Naive thymus-derived CD4-positive, alpha-beta T cell (primary cell): ENCODE data around the gene SUFU. TPM values are rescaled to one million over a fixed set of nuclear protein-coding genes. Genes with fewer than 3 reads are reported as not detected.
A peak's percentile ranks its signal among the peaks of the same experiment; 100 is the strongest.

ENCODE experiments used
- ATAC-seq: fragments of 150-1000 bp; cut with Tn5 transposase; 2 replicates; pipeline ENCODE4 v1.10.0; 2021; ENCODE audit warnings: mild to moderate bottlenecking, moderate library complexity
- CTCF ChIA-PET: fragments of 350-600 bp; sonication (Branson Sonifier 250); formaldehyde crosslinking; loops from one replicate; lab custom pipeline; 2021; ENCODE audit warnings: antibody characterized with exemption; lab: Charles Lee
- POLR2A ChIA-PET: fragments of 350-600 bp; sonication (Branson Sonifier 250); formaldehyde crosslinking; loops from one replicate; lab custom pipeline; 2021; ENCODE audit warnings: antibody characterized with exemption, inconsistent platforms; lab: Charles Lee
- DNase-seq, 9 donors: peaks; one replicate each; pipeline versions ENCODE4 v3.0.0 to v3.0.0-alpha.2; 2020 to 2022; ENCODE audit warnings: mixed read lengths in 1 of 9
- H3K27ac ChIP-seq: one replicate; pipeline ENCODE4 v1.7.0; 2013; ENCODE audit warnings: mild to moderate bottlenecking, low read depth, low read length, moderate library complexity
- H3K27me3 ChIP-seq, 2 donors: one replicate each; pipeline ENCODE4 v1.7.0; 2013; ENCODE audit warnings: low read length in 2 of 2, mild to moderate bottlenecking in 2 of 2, moderate library complexity in 2 of 2; ENCODE audit not compliant: control insufficient read depth in 2 of 2, insufficient read depth in 2 of 2
- H3K36me3 ChIP-seq, 3 experiments: 1 replicate in 2 of 3; 2 replicates in 1 of 3; pipeline ENCODE4 v1.7.0; 2013; ENCODE audit warnings: low read length in 3 of 3, mild to moderate bottlenecking in 3 of 3, moderate library complexity in 1 of 3; ENCODE audit not compliant: insufficient read depth in 3 of 3, control insufficient read depth in 2 of 3
- H3K4me1 ChIP-seq, 2 donors: one replicate each; pipeline ENCODE4 v1.7.0; 2013; ENCODE audit warnings: low read length in 2 of 2, mild to moderate bottlenecking in 2 of 2, moderate library complexity in 1 of 2; ENCODE audit not compliant: control insufficient read depth in 2 of 2, insufficient read depth in 2 of 2
- H3K4me3 ChIP-seq: 2 replicates; pipeline ENCODE4 v1.7.0; 2013; ENCODE audit warnings: mild to moderate bottlenecking, low read length
- H3K9me3 ChIP-seq, 3 experiments: 1 replicate in 2 of 3; 2 replicates in 1 of 3; pipeline ENCODE4 v1.7.0; 2013; ENCODE audit warnings: low read length in 3 of 3; ENCODE audit not compliant: control insufficient read depth in 2 of 3
- H3K27ac Mint-ChIP-seq, 9 donors: one replicate each; pipeline ENCODE4 v1.8.0; 2020 to 2022; ENCODE audit warnings: mixed read lengths in 9 of 9, mild to moderate bottlenecking in 8 of 9, moderate library complexity in 5 of 9, inconsistent platforms in 2 of 9
- H3K27me3 Mint-ChIP-seq, 5 donors: one replicate each; pipeline ENCODE4 v1.8.0; 2021 to 2022; ENCODE audit warnings: mixed read lengths in 5 of 5, mild to moderate bottlenecking in 1 of 5
- H3K36me3 Mint-ChIP-seq, 5 donors: one replicate each; pipeline ENCODE4 v1.8.0; 2020 to 2022; ENCODE audit warnings: mixed read lengths in 5 of 5, mild to moderate bottlenecking in 3 of 5, inconsistent platforms in 1 of 5
- H3K4me1 Mint-ChIP-seq, 7 donors: one replicate each; pipeline ENCODE4 v1.8.0; 2020 to 2022; ENCODE audit warnings: mixed read lengths in 7 of 7, mild to moderate bottlenecking in 3 of 7, inconsistent platforms in 1 of 7
- H3K4me3 Mint-ChIP-seq, 10 donors: one replicate each; pipeline ENCODE4 v1.8.0; 2020 to 2022; ENCODE audit warnings: mild to moderate bottlenecking in 10 of 10, mixed read lengths in 10 of 10, moderate library complexity in 6 of 10, inconsistent platforms in 2 of 10
- H3K9me3 Mint-ChIP-seq, 11 donors: one replicate each; pipeline ENCODE4 v1.8.0; 2020 to 2022; ENCODE audit warnings: mixed read lengths in 11 of 11, mild to moderate bottlenecking in 4 of 11, inconsistent platforms in 1 of 11, moderate library complexity in 1 of 11
- intact Hi-C, 2 donors: fragments of 100-400 bp; cut with micrococcal nuclease; formaldehyde crosslinking; loops; one replicate each; pipeline ENCODE4 v1.15.1; 2023
- polyA plus RNA-seq, 2 donors: library from polyadenylated mRNA; unstranded; fragments of 300-500 nt; fragmentation: Illumina TruSeq; gene quantifications; one replicate each; pipeline ENCODE4 v1.2.3, GENCODE V29; 2021
- total RNA-seq, 6 experiments: library from RNA in 5 of 6; stranded (reverse) in 5 of 6; gene quantifications; 1 replicate in 5 of 6; 2 replicates in 1 of 6; pipeline ENCODE4 v1.2.3 and lab custom pipeline; 2021 to 2026

SUFU gene
- total and polyA plus RNA-seq, 7 experiments from 2014 or later = 2.9 to 17.5 (median 14.4) TPM

DNA sequence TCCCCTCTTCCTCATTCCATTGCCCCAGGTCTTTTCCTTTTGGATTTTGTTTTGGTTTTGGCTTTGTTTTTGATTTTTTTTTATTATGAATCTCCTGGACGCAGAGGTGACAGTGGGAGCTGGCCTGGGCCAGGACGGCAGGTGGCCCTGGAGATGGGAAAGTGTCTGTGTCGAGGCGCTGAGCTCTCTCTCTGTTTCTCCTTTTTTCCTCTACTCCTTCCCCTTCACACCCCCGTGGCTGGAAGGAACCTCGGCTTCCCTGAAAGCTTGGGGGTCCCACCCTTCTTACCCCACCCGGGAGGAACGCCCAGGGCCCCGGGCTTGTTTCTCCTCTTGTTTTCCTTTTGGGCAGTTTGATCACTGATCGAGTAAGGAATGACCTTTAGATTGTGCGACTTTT is 153.7 kb downstream of the SUFU start:
- Histone ChIP-seq H3K4me1 (peaks cover 31 to 43% of the 10 kb centered on the region in 2 donors), H3K36me3 (peaks cover 13 to 46% (median 15%) of the 10 kb centered on the region in 3 experiments), H3K9me3 (no peaks in the 10 kb centered on the region), H3K4me3 (no peak overlapping the region), H3K27ac (peak overlapping the region; percentile 3), H3K27me3 (no peaks in the 10 kb centered on the region)
- CTCF ChIA-PET = no interaction called here
- peaks cover 0 to 2% (median 0%) of the 10 kb centered on the region in 11 donors for H3K9me3 Mint-ChIP-seq
- peaks cover 48 to 66% (median 59%) of the 10 kb centered on the region in 7 donors for H3K4me1 Mint-ChIP-seq
- no peaks in the 10 kb centered on the region for H3K27me3 Mint-ChIP-seq
- H3K36me3 Mint-ChIP-seq = peaks cover 4 to 21% (median 8%) of the 10 kb centered on the region in 5 donors
- ATAC-seq (no peak), DNase-seq (no peak)
- peak overlapping the region in 1 of 10 donors; percentile 51 for H3K4me3 Mint-ChIP-seq
- intact Hi-C loops = no loop called here
- POLR2A ChIA-PET = interaction anchor here (1.0 to 8.2 kb wide), 4 partner anchors 12 to 57 kb away, joined by 3 to 68 read pairs (median 21); partner anchors contain the start of genes ARL3, SFXN2 and TRIM8
- H3K27ac Mint-ChIP-seq = peak overlapping the region in 5 of 9 donors; percentile 43 to 85 (median 61)

DNA sequence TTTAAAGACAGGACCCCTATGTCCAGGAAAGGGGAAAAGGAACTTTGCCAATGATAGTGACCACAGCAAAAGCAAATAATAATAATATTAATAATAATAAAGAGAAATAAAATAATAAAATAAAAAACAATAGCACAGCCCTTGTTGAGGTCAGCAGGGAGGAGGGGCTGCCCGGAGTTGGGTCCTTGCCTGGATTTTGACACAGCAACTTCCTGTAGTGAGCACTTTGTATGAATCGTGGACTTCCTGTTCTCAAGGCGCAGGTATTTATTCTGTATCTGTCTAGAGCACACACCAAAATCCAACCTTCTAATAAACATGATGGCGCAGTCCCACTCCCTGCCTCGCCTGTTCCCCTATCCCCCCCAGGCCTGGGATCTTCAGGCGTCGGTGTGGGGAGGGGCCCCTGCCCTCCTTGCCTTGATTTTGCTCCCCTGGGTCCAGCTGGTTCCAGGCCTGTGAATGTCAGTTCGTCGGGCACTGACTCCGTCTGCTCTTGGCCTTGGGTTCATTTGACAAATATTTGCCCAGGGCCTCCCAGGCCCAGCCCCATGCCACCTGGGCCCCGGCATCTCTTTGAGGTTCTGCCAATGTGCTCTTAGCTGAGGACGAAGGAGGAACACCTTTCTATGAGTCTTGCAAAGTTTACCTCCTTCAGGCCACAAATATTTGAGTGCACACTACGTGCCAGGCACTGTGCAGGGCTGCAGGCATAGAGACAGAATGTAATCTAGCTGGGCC is 154.4 kb downstream of the SUFU start:
- Histone ChIP-seq H3K9me3 (no peaks in the 10 kb centered on the region), H3K27me3 (no peaks in the 10 kb centered on the region), H3K36me3 (peaks cover 12 to 44% (median 12%) of the 10 kb centered on the region in 3 experiments), H3K27ac (peak overlapping the region; percentile 43), H3K4me3 (no peak overlapping the region), H3K4me1 (peaks cover 24 to 37% of the 10 kb centered on the region in 2 donors)
- DNase-seq (no peak), ATAC-seq (no peak)
- Mint-ChIP-seq H3K4me3 (peak overlapping the region in 9 of 10 donors; percentile 9 to 68 (median 35)), H3K36me3 (peaks cover 2 to 16% (median 7%) of the 10 kb centered on the region in 5 donors), H3K4me1 (peaks cover 41 to 60% (median 52%) of the 10 kb centered on the region in 7 donors), H3K27ac (peak overlapping the region; percentile 61 to 94 (median 85)), H3K9me3 (peaks cover 0 to 2% (median 0%) of the 10 kb centered on the region in 11 donors), H3K27me3 (no peaks in the 10 kb centered on the region)
- POLR2A ChIA-PET = interaction anchor here (1.0 to 8.2 kb wide), 5 partner anchors 8 to 56 kb away, joined by 3 to 68 read pairs (median 9); partner anchors contain the start of genes ARL3, SFXN2 and TRIM8
- intact Hi-C loops = no loop called here
- CTCF ChIA-PET = interaction anchor here (0.6 to 1.0 kb wide), 3 partner anchors 10 to 16 kb away, joined by 3 to 6 read pairs (median 3); partner anchors contain the start of gene TRIM8

DNA sequence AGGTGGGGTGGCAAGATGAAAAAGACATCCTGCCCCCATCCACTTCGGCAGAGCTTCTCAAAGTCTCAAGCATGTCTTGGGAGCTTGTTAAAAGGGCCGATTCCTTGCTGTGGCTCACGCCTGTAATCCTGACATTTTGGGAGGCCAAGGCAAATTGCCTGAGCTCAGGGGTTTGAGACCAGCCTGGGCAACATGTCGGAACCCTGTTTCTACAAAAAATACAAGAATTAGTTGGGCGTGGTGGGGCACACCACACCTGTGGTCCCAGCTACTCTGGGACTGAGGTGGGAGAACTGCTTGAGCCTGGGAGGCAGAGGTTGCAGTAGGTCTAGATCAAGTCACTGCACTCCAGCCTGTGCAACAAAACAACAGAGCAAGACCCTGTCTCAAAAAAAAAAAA is 155.0 kb downstream of the SUFU start:
- ChIA-PET POLR2A (interaction anchor here (1.3 to 8.2 kb wide), 3 partner anchors 9 to 16 kb away, joined by 9 to 68 read pairs (median 34); partner anchors contain the start of gene TRIM8), CTCF (interaction anchor here (0.6 to 1.0 kb wide), 4 partner anchors 9 to 103 kb away, joined by 3 to 6 read pairs (median 3); partner anchors contain the start of gene TRIM8)
- intact Hi-C loops = no loop called here
- Histone ChIP-seq H3K4me3 (no peak overlapping the region), H3K4me1 (peaks cover 17 to 34% of the 10 kb centered on the region in 2 donors), H3K27me3 (no peaks in the 10 kb centered on the region), H3K9me3 (no peaks in the 10 kb centered on the region), H3K36me3 (peaks cover 5 to 37% (median 6%) of the 10 kb centered on the region in 3 experiments), H3K27ac (peak overlapping the region; percentile 43)
- Mint-ChIP-seq H3K36me3 (peaks cover 0 to 13% (median 5%) of the 10 kb centered on the region in 5 donors), H3K27ac (peak overlapping the region; percentile 61 to 88 (median 84)), H3K27me3 (no peaks in the 10 kb centered on the region), H3K9me3 (peaks cover 0 to 2% (median 0%) of the 10 kb centered on the region in 11 donors), H3K4me3 (peak overlapping the region in 3 of 10 donors; percentile 9 to 68 (median 50)), H3K4me1 (peaks cover 35 to 53% (median 46%) of the 10 kb centered on the region in 7 donors)
- ATAC-seq (no peak), DNase-seq (no peak)

DNA sequence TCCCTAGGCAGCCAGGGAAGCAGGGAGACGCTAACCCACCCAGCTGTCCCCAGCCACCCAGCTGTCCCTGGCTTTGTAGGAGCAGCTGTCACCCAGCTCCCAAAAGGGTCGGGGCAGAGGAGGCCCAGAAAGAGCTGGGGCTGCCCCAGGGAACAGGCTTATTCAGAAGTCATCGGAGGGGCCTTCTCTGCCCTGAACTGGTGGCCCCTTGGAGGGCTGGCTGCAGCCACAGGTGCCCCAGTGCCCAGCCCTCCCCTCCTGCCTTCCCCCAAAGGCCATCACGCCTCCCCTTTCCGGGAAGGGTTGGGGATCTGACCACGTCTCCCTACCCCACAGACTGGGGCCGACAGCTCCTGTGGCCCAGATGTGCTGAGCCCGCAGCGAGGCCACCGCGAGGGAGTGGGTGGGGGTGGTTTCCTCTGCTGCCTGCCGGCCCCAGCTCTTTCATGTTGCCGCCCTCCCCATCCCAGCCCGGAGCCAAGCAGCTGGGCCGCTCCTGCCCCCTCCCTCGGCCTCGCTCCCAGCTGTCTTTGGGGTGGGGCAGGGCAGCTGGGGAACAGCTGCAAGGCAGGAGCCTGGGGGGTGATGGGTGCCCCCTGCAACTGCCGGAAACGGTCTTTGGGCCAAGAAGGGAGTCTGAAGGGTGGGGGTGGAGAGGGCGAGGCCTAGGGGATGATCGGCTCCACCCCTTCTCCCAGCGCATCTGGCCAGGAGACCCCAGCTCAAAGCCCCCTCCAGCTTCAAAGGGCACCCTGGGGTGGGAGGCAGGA is 157.3 kb downstream of the SUFU start:
- peak overlapping the region; percentile 35 for H3K4me3 ChIP-seq

DNA sequence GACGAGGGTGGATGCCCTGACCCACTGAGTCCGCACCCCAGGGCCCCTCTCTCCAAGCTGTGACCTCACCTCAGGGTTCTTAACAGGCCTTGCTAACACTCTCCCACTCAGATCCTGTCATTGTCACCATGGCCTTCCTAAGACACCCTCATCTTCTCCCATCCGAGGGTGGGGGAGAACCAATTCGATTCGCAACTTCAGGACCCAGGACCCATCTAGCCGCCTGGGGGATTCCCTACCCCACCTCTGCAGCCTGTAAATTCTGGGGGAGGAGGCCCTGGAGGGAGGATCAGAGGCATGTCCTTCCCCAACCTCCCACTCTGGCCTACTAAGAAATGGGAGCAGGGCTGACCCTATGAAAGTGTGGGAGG is 157.9 kb downstream of the SUFU start:
- Mint-ChIP-seq H3K4me3 (peak overlapping the region; percentile 33 to 76 (median 64)), H3K4me1 (peaks cover 31 to 48% (median 38%) of the 10 kb centered on the region in 7 donors), H3K9me3 (peaks cover 0 to 2% (median 0%) of the 10 kb centered on the region in 11 donors), H3K36me3 (peaks cover 0 to 5% (median 4%) of the 10 kb centered on the region in 5 donors), H3K27me3 (no peaks in the 10 kb centered on the region), H3K27ac (peak overlapping the region in 8 of 9 donors; percentile 28 to 90 (median 80))
- CTCF ChIA-PET = interaction anchor here (1.5 kb wide), 1 partner anchor 12 kb away, joined by 6 read pairs; no protein-coding TSS in a partner anchor
- Histone ChIP-seq H3K9me3 (no peaks in the 10 kb centered on the region), H3K27ac (peak overlapping the region; percentile 30), H3K36me3 (peaks cover 0 to 10% (median 0%) of the 10 kb centered on the region in 3 experiments), H3K4me1 (peaks cover 17 to 34% of the 10 kb centered on the region in 2 donors), H3K4me3 (peak overlapping the region; percentile 35), H3K27me3 (no peaks in the 10 kb centered on the region)
- intact Hi-C loops = loop anchor here (1.0 kb wide), 2 partner anchors 13 to 15 kb away; no protein-coding TSS in a partner anchor
- ATAC-seq (peak; percentile 5), DNase-seq (peak in 1 of 9 donors; percentile 48)
- POLR2A ChIA-PET = interaction anchor here (1.0 to 8.2 kb wide), 7 partner anchors 10 to 81 kb away, joined by 3 to 68 read pairs (median 12); partner anchors contain the start of genes ARL3, SFXN2 and TRIM8

More for the DNA sequence above, 157.3 kb downstream of the SUFU start:
- peaks cover 0 to 16% (median 4%) of the 10 kb centered on the region in 3 experiments for H3K36me3 ChIP-seq
- Mint-ChIP-seq H3K36me3 (peaks cover 0 to 5% (median under 1%) of the 10 kb centered on the region in 5 donors), H3K4me1 (peaks cover 27 to 48% (median 38%) of the 10 kb centered on the region in 7 donors), H3K9me3 (peaks cover 0 to 2% (median 0%) of the 10 kb centered on the region in 11 donors), H3K27ac (peak overlapping the region in 7 of 9 donors; percentile 28 to 90 (median 79)), H3K27me3 (no peaks in the 10 kb centered on the region), H3K4me3 (peak overlapping the region; percentile 33 to 76 (median 64))
- peak; percentile 85 for ATAC-seq
- H3K4me1 ChIP-seq = peaks cover 17 to 34% of the 10 kb centered on the region in 2 donors
- CTCF ChIA-PET = interaction anchor here (1.5 kb wide), 1 partner anchor 13 kb away, joined by 6 read pairs; no protein-coding TSS in a partner anchor
- no peaks in the 10 kb centered on the region for H3K9me3 ChIP-seq
- POLR2A ChIA-PET = interaction anchor here (1.0 to 8.2 kb wide), 6 partner anchors 10 to 82 kb away, joined by 4 to 68 read pairs (median 13); partner anchors contain the start of genes ARL3, SFXN2 and TRIM8
- H3K27me3 ChIP-seq = no peaks in the 10 kb centered on the region
- peak in 7 of 9 donors; percentile 24 to 84 (median 44) for DNase-seq
- peak overlapping the region; percentile 46 for H3K27ac ChIP-seq
- intact Hi-C loops = loop anchor here (1.0 kb wide), 2 partner anchors 13 to 15 kb away; no protein-coding TSS in a partner anchor
